ENCODE results near the gene TMEM87A.
"Not testable (repeated sequence)": the region's sequence is repeated elsewhere in the genome, so short reads cannot be mapped to it uniquely, and the experiment has no call there.

Gene TMEM87A, protein sequence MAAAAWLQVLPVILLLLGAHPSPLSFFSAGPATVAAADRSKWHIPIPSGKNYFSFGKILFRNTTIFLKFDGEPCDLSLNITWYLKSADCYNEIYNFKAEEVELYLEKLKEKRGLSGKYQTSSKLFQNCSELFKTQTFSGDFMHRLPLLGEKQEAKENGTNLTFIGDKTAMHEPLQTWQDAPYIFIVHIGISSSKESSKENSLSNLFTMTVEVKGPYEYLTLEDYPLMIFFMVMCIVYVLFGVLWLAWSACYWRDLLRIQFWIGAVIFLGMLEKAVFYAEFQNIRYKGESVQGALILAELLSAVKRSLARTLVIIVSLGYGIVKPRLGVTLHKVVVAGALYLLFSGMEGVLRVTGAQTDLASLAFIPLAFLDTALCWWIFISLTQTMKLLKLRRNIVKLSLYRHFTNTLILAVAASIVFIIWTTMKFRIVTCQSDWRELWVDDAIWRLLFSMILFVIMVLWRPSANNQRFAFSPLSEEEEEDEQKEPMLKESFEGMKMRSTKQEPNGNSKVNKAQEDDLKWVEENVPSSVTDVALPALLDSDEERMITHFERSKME

DNA sequence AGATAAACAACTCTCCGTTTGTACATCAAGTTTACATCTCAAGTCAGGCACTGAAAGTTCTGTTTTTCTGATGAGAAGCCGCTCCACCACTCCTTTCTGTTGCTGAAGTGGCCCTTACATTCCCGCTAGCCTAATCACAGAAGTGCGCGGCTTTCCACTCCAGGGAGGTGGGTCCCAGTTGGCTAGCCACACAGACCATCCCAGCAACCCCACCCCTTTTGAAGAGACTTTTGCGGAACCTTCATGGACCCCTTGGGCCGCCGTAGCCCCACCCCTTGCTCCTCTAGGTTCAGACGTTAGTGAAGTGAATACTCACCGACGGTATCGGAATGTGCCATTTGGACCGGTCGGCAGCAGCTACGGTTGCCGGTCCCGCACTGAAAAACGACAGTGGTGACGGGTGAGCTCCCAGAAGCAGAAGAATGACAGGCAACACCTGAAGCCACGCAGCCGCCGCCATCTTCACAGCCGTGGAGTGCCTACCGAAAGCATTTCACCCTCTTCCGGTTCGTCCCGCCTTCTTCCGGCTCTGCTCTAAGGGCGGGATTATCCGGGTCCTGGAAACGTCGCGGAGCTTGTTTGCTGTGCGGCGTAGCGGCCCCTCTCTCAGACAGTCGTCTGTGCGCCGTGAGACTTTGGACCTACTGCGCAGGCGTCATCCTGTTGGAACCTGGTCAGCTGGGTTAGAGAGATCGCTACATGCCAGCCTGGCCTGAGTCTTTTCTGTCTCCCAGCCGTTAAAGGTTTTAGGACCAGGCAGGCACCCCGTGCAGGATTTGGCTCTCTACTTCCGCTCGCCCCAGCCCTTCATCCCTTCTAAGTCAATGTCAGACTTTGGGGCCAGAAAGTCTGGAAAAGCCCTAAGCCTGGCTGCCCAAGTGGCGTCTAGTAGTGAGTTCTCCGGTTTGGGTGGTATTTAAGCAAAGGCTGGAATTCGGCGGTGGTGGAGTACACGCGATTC lies at the start of gene TMEM87A, which contains the start of gene GANC:
TMEM87A (minus strand) TSS at position 495 of the 961 bp plus-strand sequence; CDS start at position 460, 35 bp downstream.
GANC (plus strand) TSS at position 263 of the 961 bp plus-strand sequence. CDS start 1,281 bp downstream, outside the sequence.
- peak; percentile 86 to 93 (median 90) for DNase-seq (ENCODE audit: low read depth in 4 of 4, low spot score in 1 of 4)

DNA sequence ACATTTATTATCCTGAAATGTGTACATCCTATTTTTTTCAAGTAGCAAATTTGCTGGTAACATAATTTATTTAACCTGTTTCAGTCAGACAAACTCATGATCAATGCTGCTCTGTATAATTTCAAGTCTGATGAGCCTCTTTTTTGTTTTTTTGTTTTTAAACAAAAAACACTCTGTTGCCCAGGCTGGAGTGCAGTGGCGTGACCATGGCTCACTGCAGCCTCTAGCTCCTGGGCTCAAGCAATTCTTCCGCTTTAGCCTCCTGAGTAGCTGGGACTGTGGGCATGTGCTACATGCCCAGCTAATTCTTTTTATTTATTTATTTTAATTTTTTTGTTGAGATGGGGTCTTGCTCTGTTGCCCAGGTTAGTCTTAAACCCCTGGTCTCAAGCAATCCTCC lies 46.0 kb upstream of the TMEM87A start:
- no peak for DNase-seq (ENCODE audit: low read depth in 4 of 4, low spot score in 1 of 4)

DNA sequence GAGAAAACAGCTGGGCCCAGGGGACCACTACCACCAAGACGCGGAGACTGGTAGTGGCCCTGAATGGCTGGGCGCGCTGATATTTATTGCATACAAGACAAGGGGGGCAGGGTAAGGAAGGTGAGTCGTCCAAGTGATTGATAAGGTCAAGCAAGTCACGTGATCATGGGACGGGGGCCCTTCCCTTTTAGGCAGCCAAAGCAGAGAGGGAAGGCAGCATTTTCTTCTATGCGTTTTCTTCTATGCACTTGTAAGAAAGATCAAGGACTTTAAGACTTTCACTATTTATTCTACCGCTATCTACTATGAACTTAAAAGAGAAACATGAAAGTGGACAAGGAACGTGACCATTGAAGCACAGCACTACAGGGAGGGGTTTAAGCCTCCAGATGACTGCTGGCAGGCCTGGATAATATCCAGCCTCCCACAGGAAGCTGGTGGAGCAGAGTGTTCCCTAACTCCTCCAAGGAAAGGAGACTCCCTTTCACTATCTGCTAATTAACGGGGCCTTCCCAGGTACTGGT lies 43.1 kb upstream of the TMEM87A start:
- DNase-seq (ENCODE audit: low read depth in 4 of 4, low spot score in 1 of 4), result not testable (repeated sequence)

DNA sequence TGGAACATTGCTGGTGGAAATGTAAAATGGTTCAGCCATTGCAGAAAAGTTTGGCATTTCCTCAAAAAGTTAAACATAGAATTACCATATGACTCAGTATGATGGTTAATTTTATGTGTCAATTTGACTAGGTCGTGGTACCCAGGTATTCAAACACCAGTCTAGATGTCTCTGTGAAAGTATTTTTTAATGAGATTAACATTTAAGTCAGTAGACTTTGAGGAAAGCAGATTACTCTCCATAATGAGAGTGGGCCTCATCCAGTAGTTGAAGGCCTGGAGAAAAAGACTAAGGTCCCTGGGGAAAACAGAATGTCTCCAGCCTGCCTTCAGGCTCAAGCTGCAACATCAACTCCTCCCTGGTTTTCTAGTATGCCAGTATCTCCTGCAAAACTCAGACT lies 42.3 kb upstream of the TMEM87A start:
- DNase-seq (ENCODE audit: low read depth in 4 of 4, low spot score in 1 of 4), result no peak

DNA sequence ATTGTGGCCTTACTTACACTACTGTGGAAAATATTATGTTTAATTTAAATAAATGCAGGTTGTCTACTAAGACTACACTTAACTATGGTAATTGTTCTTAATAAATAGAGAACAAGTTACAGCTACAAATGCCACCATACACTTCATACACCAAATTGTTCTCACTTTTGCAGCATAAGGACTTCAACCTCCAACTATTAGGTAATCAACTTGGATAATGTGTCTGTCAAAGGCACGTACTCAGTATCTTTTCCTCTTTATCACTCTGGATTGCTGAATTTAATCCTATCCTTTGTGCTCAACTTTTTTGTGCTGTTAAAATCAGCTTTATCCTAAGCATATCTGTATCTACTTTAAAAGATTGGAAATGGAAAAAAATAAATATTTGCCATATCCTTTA lies 41.6 kb upstream of the TMEM87A start:
- DNase-seq (ENCODE audit: low read depth in 4 of 4, low spot score in 1 of 4), result no peak

DNA sequence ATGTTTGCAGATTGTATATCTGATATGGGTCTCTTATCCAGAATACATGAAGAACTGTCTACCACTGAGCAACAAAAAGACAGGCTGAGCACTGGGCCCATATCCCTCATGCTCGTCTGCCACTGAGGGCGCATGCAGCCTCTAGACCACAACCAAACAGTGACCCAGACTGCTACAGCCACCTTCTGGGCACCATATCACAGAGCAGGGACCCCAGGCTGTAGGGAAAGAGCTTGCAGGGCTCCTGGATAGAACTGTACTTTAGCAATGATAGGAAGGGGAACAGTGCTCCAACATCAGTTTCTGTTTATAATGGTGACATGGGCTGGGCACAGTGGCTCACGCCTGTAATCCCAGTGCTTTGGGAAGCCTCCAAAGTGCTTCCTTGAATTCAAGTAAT lies 40.2 kb upstream of the TMEM87A start:
- DNase-seq (ENCODE audit: low read depth in 4 of 4, low spot score in 1 of 4), result no peak

DNA sequence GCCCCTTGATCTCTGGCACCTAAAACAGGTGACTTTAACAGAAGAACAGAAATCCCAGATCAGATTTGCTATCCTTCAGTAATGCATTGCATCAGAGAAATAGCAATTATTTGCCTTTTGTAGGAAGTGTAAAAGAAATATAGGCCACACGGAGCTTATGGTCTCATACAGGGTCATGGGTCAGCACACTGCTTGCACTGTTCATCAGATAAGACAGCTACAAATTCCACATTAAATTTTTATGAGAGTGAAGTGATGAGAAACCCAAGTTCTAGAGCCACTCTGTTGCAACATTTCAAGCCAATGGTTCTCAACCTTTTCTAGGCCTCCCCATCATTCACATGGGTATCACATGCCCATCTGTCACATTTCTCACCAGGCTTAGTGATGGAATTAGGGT lies 33.4 kb upstream of the TMEM87A start:
- no peak for DNase-seq (ENCODE audit: low read depth in 4 of 4, low spot score in 1 of 4)

DNA sequence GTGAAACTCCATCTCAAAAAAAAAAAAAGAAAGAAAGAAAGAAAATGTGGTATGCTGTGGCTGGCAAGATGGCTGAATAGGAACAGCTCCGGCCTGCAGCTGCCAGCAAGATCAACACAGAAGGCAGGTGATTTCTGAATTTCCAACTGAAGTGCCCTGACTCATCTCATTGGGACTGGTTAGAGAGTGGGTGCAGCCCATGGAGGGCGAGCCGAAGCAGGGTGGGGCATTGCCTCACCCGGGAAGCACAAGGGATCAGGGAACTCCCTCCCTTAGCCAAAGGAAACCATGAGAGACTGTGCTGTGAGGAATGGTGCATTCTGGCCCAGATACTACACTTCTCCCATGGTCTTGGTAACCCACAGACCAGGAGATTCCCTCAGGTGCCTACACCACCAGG lies 27.8 kb upstream of the TMEM87A start:
- DNase-seq (ENCODE audit: low read depth in 4 of 4, low spot score in 1 of 4), result not testable (repeated sequence)

DNA sequence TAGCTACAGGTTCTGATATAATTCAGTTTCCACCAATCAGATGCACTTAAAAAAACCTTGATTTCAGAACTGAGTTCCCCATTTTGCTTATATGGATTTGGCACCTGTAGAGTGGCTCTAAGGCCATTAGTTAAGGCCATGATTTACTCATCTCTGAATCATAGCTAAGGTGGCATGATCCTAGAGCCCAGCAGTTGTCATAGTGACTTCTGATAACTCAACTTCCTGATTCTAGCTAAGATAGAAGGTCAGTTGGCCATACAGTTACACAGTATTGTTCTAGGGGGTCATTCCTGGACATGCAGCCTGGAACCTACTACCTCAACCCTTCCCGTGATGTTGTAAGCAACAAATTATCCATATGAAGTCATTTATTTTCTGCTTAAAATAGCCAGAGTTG lies 15.9 kb upstream of the TMEM87A start:
- DNase-seq (ENCODE audit: low read depth in 4 of 4, low spot score in 1 of 4), result no peak

DNA sequence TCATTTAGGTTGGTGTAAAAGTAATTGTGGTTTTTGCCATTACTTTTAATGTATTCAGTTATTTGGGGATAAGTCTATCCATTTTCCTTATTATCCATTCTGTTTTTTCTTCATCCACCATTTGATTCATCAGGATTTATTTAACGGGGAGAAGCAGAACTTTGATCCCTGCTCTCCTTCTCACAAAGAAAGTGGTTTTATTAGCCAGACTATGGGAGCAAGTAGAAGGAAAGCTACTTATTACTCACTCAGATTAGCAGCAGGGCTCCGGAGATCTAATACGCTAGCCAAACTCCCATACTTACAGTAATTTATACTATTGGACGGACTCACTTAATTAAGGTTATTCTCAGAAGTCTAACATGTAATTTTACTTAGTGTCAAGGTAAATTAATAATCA lies 14.7 kb upstream of the TMEM87A start:
- DNase-seq (ENCODE audit: low read depth in 4 of 4, low spot score in 1 of 4), result no peak

DNA sequence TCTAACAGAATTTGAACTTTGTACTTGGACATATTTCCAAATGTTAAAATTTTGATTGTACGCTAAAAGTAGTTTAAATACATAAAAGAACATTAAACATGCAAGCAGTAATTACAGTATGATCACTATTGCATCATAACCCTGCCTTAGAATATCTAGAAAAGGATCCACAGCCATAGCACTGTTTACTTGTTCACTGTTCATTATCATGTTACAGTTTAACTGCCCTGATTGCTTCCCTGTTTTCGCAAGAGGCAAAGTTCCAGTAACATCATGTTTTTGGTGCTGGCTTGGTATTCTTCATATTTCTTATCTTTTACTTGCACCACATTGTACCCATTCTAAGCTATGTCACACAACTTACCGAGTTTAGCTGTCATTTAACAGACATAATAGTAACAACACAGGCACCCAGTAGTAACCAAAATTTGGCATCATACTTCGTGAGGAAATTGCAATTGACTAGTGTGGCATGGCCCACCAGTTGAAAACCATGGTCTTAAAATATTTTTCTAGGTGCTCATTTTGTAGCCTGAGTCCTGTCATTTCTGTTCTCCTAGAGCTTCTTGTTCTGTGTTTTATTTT lies 13.3 kb upstream of the TMEM87A start:
- no peak for DNase-seq (ENCODE audit: low read depth in 4 of 4, low spot score in 1 of 4)

DNA sequence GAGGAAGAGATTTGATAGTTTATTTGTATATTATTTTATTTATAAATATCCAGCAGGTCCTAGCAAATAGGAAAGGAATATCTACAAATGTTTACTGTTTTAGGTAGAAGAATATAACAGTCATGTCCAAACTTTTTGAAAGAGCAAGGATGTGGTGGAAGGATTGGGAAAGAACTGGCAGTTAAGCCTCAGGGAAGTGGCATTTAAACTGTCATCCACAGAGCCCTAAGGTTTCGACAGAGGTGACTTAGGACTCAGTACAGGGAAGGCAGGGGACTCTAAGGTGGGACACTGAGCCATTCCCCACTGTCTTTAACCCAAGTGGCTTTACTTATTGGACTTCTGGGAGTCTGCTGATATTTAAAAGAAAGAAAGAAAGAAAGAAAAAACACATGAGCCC lies 11.8 kb upstream of the TMEM87A start:
- DNase-seq (ENCODE audit: low read depth in 4 of 4, low spot score in 1 of 4), result no peak

DNA sequence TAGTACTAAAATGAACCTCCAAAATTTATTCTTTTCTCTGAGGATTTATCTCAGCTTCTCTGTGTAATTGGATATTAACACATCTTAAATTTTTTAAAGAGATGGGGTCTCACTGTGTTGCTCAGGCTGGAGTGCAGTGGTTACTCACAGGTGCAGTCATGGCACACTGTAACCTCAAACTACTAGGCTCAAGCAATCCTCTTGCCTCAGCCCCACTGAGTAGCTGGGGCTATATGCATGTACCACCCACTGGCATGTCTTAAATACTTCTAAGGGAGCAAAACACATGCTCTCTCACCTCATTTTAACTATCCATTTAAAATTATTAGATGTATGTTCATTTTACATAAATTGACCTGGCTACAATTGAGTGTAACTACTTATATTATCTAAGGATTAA lies 11.3 kb upstream of the TMEM87A start:
- no peak for DNase-seq (ENCODE audit: low read depth in 4 of 4, low spot score in 1 of 4)

DNA sequence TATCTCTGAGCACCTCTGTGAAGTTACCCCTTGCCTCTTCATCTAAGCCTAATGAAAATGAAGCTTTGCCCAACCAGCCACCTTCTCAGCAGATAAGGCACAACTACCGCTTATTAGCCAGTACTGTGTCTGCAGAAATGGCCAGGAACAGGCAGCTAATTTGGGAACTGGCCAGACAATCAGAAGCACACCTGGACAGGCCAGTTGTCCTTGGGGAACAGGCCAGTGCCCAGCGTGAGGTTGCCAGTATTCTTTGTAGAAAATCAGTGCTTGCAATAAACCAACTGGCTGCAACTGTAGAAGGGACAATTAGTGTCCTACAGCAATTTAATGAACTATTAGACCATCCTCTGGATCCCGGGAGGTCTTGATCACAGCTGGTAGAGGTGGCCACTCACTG lies 10.4 kb upstream of the TMEM87A start:
- no peak for DNase-seq (ENCODE audit: low read depth in 4 of 4, low spot score in 1 of 4)

DNA sequence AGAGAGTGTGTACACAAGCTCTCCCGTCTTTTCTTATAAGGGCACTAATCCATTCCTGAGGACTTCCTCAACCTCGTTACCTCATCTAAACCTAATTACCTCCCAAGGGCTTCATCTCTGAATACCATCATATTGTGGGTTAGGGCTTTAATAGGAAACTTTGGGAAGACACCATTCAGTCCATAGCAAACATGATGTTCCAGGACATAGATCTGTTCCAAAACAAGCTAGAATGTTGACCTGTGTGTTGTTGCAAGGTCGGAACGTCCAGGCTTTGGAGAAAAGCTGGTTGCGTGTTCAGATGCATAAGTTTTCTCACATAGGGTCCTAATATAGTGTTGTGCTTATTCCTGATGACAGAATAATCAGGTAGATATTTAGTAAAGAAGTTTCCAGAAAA lies 9.7 kb upstream of the TMEM87A start:
- DNase-seq (ENCODE audit: low read depth in 4 of 4, low spot score in 1 of 4), result no peak

DNA sequence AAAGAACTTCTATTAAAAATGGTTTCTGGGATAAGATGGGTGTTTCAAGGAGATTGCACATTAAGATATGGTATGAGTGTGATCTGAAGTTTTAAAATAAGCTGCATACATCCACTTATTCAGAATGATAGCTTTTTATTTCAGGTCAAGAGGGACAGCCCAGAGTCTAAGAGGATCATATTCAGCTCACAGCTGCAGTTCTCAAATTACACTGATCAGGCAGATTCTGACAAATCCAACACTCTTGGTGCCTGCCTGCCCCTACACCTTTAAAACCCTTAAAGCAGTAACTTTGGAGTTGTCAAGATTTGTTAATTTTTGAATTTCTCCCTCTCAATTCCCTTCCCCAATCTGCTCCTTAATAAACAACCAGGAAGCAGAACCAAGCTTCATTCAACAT lies 9.1 kb upstream of the TMEM87A start:
- DNase-seq (ENCODE audit: low read depth in 4 of 4, low spot score in 1 of 4), result no peak

DNA sequence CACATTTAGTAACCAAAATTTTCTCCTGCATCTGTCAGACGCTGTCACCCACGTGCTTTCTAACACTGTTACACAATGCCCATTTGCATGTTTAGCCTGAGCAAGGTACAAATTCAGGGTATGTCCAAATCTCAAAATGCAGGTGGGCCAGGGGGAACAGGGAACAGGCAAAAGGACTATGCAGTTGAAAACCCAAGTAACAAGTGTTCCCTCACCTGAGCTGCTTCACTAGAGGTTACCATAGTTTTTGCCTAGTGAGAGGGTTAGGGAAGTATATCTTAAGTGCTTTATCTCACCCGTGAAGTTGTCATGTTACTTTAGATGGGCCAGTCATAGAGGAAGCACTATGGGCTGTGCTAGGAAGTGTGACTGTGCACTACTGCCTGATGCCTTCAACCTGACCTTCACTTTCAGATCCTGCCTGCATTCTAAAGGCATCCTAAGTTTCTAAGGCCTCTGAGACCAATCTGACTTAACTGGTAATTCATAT lies 6.0 kb upstream of the TMEM87A start:
- no peak for DNase-seq (ENCODE audit: low read depth in 4 of 4, low spot score in 1 of 4)

DNA sequence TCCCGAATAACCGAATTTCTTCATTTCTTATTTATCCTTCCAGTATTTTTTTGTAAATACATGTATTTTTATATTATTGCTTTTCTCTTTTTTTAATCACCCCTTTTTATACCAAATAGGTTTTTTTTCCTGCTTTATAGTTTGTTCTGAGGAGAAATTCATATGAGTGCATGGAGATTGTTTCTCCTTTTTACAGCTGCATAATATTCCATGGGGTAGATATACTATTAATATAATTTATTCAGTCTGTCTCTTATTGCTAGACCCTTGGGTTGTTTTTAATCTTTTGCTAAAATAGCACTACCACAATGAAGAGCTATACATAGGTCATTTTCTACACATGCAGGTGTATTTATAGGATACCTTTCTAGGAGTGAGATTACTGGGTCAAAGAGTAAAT lies 3.5 kb upstream of the TMEM87A start:
- DNase-seq (ENCODE audit: low read depth in 4 of 4, low spot score in 1 of 4), result no peak

DNA sequence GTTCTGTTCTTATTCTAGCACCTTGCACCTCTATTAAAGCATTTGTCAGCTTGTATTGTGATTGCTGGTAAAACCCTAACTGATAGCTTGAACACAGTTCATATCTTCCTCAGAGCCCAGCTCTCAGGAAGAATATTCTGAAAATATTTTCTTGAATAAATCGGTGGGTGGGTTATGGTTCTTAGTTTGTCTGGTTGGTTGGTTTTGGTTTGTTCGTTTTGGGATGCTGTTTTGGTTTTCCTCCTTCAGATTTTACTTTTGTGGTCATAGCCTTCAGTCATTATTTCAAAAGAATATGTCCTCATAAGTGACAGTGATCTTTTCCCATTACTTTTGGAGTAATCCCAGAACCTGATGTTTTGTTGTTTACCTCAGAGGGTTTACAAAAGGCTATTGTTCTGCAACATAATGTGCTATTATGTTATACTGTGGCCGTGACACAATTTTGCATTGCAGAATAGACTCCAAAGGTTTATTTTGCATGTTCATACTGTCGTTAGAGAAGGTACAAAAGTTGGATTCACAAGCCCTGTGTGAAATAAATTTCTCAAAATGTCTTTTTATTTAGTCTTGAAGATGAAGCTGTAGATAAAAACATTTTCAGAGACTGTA lies 2.7 kb upstream of the TMEM87A start:
- DNase-seq (ENCODE audit: low read depth in 4 of 4, low spot score in 1 of 4), result no peak

DNA sequence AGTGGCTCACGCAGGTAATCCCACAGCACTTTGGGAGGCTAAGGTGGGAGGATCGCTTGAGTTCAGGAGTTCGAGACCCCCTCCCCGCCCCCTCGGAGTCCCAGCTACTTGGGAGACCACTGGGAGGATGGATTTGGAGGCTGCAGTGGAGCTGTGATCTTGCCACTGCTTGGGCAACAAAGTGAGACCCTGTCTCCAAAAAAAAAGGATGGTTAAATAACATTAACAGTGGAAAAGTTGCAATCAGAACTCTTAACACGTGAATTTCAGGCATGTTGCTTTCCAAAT lies 1.4 kb upstream of the TMEM87A start:
- DNase-seq (ENCODE audit: low read depth in 4 of 4, low spot score in 1 of 4), result no peak
